ENCODE results near the gene RHOBTB3.

RHOBTB3 gene

DNA sequence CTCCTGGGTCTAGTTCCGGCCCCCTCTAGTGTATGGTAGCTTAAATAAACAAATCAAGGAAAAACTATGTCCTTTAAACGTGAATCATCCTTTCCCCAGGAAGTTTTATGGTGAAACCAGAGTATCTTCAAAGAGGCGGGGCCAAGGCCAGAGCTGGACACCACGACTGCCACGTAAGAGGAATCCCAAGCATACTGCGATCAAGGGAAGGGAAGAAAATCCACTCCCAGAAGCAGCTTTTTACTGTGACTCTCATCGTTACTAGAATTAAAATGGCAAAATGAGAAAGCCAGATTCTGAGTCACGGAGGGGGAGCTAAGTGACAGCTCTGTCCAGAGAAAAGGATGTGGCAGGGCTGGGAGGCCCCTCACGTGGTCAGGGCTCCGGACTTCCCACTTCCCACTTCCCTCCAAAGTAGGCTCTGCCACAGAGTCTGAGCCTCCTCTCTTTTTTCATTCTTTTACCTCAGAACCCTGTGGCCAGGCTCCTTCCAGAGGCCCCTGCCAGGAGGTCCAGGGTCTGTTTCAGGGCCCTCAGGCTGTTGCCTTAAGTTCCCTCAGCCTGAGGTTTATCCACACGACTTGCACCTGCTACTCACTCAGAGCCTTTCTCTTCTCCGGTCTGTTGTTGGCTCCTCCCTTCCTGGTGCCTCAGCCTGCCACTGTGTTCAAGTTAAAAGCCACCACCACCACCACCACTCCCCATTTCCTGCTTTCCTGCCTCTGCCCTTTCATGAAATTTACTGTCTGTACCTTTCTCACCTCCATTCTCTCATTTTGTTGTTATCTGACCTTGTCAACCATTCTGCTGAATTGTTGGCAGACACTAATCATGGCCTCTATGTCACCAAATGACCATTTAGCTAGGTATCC is 92.8 kb downstream of the RHOBTB3 start:
- Histone ChIP-seq H3K27ac (replicated peaks) (peak overlapping the region; percentile 75), H3K4me3 (replicated peaks; ENCODE audit: insufficient read depth, low read length) (peak overlapping the region; percentile 78), H3K27me3 (ENCODE audit: insufficient read depth, poor library complexity, severe bottlenecking) (no peaks in the 10 kb centered on the region)
- DNase-seq (ENCODE audit: low read depth in 1 of 2, low spot score in 1 of 2) = peak; percentile 57 to 71
- TF ChIP-seq, protein P1, sequence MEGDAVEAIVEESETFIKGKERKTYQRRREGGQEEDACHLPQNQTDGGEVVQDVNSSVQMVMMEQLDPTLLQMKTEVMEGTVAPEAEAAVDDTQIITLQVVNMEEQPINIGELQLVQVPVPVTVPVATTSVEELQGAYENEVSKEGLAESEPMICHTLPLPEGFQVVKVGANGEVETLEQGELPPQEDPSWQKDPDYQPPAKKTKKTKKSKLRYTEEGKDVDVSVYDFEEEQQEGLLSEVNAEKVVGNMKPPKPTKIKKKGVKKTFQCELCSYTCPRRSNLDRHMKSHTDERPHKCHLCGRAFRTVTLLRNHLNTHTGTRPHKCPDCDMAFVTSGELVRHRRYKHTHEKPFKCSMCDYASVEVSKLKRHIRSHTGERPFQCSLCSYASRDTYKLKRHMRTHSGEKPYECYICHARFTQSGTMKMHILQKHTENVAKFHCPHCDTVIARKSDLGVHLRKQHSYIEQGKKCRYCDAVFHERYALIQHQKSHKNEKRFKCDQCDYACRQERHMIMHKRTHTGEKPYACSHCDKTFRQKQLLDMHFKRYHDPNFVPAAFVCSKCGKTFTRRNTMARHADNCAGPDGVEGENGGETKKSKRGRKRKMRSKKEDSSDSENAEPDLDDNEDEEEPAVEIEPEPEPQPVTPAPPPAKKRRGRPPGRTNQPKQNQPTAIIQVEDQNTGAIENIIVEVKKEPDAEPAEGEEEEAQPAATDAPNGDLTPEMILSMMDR (IDR thresholded peaks at IDR 0.05; ENCODE audit: insufficient read depth, low read length) = no peak
- no peak for TF ChIP-seq GABPA (IDR thresholded peaks at IDR 0.05; ENCODE audit: low read depth)
- TF ChIP-seq, protein P2, sequence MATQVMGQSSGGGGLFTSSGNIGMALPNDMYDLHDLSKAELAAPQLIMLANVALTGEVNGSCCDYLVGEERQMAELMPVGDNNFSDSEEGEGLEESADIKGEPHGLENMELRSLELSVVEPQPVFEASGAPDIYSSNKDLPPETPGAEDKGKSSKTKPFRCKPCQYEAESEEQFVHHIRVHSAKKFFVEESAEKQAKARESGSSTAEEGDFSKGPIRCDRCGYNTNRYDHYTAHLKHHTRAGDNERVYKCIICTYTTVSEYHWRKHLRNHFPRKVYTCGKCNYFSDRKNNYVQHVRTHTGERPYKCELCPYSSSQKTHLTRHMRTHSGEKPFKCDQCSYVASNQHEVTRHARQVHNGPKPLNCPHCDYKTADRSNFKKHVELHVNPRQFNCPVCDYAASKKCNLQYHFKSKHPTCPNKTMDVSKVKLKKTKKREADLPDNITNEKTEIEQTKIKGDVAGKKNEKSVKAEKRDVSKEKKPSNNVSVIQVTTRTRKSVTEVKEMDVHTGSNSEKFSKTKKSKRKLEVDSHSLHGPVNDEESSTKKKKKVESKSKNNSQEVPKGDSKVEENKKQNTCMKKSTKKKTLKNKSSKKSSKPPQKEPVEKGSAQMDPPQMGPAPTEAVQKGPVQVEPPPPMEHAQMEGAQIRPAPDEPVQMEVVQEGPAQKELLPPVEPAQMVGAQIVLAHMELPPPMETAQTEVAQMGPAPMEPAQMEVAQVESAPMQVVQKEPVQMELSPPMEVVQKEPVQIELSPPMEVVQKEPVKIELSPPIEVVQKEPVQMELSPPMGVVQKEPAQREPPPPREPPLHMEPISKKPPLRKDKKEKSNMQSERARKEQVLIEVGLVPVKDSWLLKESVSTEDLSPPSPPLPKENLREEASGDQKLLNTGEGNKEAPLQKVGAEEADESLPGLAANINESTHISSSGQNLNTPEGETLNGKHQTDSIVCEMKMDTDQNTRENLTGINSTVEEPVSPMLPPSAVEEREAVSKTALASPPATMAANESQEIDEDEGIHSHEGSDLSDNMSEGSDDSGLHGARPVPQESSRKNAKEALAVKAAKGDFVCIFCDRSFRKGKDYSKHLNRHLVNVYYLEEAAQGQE (IDR thresholded peaks at IDR 0.05; ENCODE audit: insufficient replicate concordance, low read depth) = no peak
- peak; percentile 70; the same call in 1 of the 2 replicates for TF ChIP-seq SPI1 (IDR thresholded peaks at IDR 0.05; ENCODE audit: borderline replicate concordance, low read depth)
- 0 out of 2 replicates have a peak, but pooled peaks have one; percentile 27 for TF ChIP-seq POLR2AphosphoS5 (IDR thresholded peaks at IDR 0.05; ENCODE audit: low read depth)

DNA sequence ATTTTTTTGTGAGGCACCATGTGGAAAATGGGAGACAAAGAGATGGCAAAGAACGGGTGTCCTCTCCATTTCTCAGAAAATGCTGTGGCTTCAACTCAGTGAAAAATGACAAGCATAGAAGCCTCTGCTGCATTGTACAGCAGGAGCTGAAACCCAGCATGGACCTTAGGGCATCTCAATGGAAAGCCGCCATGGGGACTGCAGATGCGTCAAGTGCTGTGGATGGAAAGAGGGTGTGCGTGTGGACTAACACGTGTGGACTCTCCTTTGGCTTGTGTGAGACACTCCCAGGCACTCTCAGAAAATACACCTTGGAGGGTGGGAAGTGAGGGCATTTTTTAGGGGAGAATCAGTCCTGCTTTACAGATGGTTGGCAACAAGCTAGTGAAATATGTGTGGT is 93.6 kb downstream of the RHOBTB3 start:
- Histone ChIP-seq H3K27ac (replicated peaks) (peak overlapping the region; percentile 75), H3K27me3 (ENCODE audit: insufficient read depth, poor library complexity, severe bottlenecking) (no peaks in the 10 kb centered on the region), H3K4me3 (replicated peaks; ENCODE audit: insufficient read depth, low read length) (no peak overlapping the region)
- no peak for TF ChIP-seq GABPA (IDR thresholded peaks at IDR 0.05; ENCODE audit: low read depth)
- TF ChIP-seq, protein P2 (IDR thresholded peaks at IDR 0.05; ENCODE audit: insufficient replicate concordance, low read depth) = no peak
- TF ChIP-seq, protein P1 (IDR thresholded peaks at IDR 0.05; ENCODE audit: insufficient read depth, low read length) = no peak
- TF ChIP-seq SPI1 (IDR thresholded peaks at IDR 0.05; ENCODE audit: borderline replicate concordance, low read depth) = no peak
- TF ChIP-seq POLR2AphosphoS5 (IDR thresholded peaks at IDR 0.05; ENCODE audit: low read depth) = no peak
- no peak for DNase-seq (ENCODE audit: low read depth in 1 of 2, low spot score in 1 of 2)

DNA sequence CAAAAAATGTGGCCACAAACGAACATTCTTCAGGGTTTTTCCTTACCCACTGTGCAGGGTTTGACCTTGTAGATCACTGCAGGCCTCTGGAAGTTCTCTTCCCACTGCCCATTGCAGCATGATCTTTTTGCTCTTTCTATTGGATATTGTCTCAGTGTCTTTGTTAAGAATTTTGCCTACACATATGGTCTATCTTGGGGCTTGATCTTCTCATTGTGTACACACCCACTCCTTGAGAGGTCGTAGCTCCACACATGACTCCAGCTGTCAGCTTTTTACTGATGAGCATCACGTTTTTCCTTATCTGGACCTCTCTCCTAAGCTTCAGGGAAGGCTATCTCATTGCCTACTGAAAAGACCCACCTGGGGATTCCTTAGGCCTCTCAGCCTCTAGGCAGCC is 94.4 kb downstream of the RHOBTB3 start:
- H3K27ac ChIP-seq (replicated peaks) = no peak overlapping the region
- TF ChIP-seq, protein P2 (IDR thresholded peaks at IDR 0.05; ENCODE audit: insufficient replicate concordance, low read depth) = no peak
- no peak for TF ChIP-seq GABPA (IDR thresholded peaks at IDR 0.05; ENCODE audit: low read depth)
- no peak for TF ChIP-seq SPI1 (IDR thresholded peaks at IDR 0.05; ENCODE audit: borderline replicate concordance, low read depth)
- TF ChIP-seq POLR2AphosphoS5 (IDR thresholded peaks at IDR 0.05; ENCODE audit: low read depth) = no peak
- TF ChIP-seq, protein P1 (IDR thresholded peaks at IDR 0.05; ENCODE audit: insufficient read depth, low read length) = no peak
- DNase-seq (ENCODE audit: low read depth in 1 of 2, low spot score in 1 of 2) = no peak
- no peak overlapping the region for H3K4me3 ChIP-seq (replicated peaks; ENCODE audit: insufficient read depth, low read length)
- H3K27me3 ChIP-seq (ENCODE audit: insufficient read depth, poor library complexity, severe bottlenecking) = no peaks in the 10 kb centered on the region
